GM18520 (cell line): ENCODE results near the gene AJM1.
"Not testable (repeated sequence)": the region's sequence is repeated elsewhere in the genome, so short reads cannot be mapped to it uniquely, and the experiment has no call there.

ENCODE experiments used
- ATAC-seq: cut with Tn5 transposase; IDR thresholded peaks from one replicate; pipeline ENCODE4 v1.9.1; 2021; ENCODE audit not compliant: unreplicated experiment

Gene AJM1

GRCh38 chr9:136865768-136866103 lies 23.5 kb downstream of the AJM1 start:
- no peak for ATAC-seq

DNA sequence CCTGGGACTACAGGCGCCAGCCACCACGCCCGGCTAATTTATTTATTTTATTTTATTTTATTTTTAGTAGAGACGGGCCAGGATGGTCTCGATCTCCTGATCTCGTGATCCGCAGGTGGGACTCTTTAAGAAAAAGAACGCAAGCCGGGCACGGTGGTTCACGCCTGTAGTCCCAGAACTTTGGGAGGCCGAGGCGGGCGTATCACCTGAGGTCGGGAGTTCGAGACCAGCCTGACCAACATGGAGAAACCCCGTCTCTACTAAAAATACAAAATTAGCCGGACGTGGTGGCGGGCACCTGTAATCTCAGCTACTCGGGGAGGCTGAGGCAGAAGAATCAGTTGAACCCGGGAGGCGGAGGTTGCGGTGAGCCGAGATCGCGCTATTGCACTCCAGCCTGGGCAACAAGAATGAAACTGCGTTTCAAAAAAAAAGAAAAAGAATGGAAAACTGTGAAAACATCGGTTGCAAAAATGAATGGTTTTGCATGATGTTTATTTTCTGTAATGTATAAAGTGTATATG lies 24.7 kb downstream of the AJM1 start:
- ATAC-seq = not testable (repeated sequence)

GRCh38 chr9:136867480-136867879 lies 25.2 kb downstream of the AJM1 start:
- ATAC-seq = no peak

DNA sequence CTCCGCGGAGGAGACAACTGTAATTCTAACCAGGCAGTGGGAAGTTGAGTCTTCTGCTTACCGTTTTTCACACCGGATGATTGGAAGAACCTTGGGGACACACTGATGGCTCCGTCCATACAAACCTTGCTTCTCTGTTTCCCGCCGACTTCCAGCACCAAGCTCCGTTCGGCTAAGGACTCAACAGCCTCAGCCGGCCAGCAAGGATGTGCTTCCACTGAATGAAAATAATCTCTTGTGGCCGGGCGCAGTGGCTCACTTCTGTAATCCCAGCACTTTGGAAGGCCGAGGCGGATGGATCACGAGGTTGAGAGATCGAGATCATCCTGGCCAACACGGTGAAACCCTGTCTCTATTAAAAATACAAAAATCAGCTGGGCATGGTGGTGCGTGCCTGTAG lies 25.6 kb downstream of the AJM1 start:
- no peak for ATAC-seq

- ATAC-seq = no peak
These were observed 26.4 kb downstream of the AJM1 start for GRCh38 chr9:136868644-136869043.

- not testable (repeated sequence) for ATAC-seq
These were observed 27.3 kb downstream of the AJM1 start for GRCh38 chr9:136869611-136870010.

DNA sequence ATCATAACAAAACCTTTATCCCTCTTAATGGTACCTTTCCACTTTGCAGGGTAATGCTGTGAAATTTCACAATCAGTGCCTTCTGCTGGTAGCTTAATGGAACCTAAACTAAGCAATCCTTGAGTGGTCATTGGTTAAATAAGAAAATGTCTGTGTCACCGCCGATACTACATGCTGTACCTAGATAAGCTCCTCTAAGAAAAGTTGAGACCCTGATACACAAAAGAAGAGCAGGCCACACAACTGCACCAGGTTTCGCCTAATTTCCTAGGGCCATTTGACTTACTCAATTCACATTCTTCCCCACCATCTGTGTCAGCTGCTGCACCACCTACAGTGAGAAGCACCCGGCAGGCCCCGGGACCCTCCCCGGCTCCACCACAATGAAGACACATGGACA lies 32.9 kb downstream of the AJM1 start:
- no peak for ATAC-seq

DNA sequence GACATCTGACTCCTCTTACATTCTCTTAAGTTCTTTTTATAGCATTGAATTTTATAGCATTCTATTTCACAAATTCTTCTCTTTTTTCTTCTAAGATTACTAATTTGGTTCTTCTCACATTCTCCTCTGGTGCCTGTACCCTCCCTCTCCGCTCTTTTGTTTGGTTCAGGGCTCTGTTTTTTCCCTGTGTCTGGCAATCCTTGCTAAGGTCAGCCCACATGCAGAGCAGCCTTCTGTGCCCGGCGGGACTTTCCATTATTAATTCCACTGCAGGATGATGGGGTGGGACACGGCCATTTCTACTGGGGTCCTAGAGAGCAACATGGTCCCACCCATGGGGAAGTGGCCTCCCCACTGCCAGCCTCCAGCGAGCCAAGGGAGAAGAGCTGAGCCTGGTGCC lies 34.2 kb downstream of the AJM1 start:
- ATAC-seq = no peak

DNA sequence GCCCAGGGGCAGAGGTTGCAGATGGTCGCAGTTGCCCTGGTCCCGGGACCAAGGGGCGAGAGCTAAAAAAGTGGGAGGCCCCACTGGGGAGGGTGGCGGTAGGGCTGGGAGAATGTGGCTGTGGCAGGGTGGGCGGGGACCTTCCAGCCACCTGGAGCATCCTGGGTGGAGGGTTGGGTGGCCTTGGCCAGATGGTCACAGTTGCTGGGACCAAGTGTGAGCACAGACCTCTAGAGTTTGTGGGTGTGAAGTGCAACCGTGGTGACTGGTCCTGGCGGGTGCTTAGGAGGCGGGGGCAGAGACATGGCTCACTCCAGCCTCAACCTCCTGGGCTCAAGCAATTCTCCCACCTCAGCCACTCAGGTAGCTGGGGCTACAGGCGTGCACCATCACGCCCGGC lies 38.4 kb downstream of the AJM1 start:
- no peak for ATAC-seq

DNA sequence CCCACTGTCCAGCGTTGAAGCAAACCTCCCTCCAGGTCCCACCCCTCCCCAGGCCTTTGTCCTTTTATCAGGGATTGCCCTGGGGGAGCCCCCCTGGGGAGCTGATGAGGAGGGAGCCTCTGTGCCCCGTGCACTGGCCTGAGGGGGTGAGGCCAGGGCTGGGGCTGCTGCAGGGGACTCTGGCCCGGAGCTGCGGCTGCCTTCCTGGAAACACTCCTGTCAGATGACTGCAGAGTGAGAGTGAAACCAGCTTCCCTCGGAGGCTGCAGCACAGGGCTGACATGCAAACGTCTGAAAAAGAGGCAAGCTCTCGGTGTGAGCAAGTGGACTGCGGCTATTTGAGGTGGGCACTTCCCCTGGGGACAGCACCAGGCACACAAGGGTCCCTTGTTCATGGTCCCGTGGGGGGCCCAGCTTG lies 39.4 kb downstream of the AJM1 start:
- no peak for ATAC-seq

GRCh38 chr9:136882109-136882946 lies 40.0 kb downstream of the AJM1 start:
- no peak for ATAC-seq

- not testable (repeated sequence) for ATAC-seq
These were observed 40.6 kb downstream of the AJM1 start for GRCh38 chr9:136882947-136883283.

DNA sequence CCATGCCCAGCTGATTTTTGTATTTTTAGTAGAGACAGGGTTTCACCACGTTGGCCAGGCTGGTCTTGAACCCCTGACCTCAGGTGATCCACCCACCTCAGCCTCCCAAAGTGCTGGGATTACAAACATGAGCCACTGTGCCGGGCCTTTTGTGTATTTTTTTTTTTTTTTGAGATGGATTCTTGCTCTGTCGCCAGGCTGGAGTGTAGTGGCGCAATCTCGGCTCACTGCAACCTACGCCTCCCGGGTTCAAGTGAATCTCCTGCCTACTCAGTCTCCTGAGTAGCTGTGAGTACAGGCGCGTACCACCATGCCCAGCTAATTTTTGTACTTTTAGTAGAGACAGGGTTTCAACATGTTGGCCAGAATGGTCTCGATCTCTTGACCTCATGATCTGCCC lies 41.4 kb downstream of the AJM1 start:
- ATAC-seq = not testable (repeated sequence)

DNA sequence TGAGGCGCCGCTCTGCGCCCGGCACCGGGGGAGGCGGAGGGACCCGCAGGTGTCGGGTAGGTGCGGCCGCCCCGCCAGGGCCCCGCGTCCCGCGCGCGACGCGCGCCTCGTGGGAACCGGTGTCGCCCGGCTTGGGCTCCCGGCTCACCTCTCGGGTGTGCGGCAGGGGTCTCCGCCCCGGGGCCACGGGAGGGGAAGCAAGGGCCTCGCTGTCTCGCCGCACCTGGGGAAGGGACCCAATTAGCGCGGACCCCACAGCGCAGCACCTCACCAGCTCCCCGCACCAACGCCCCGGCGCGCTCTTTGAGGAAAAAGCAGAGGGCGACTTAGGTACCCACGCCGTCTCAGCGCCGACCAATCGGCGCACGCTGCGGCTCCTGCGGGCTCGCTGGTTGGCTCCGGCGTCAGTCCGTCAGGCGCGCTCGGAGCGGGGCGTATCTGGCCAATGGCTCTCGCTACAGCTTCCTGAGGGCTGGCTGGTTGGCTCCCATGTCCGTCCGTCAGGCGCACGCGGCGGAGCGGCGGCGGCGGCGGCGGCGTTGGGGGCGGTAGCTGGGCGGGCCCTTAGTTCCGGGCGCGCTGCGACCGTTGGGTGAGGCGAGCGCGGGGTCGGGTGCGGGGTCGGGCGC lies 43.8 kb downstream of the AJM1 start, which contains the start of gene TRAF2:
Gene TRAF2, plus strand, starts transcription at position 567 of the 629 bp plus-strand sequence. CDS start 12,225 bp downstream, outside the sequence.
- ATAC-seq = peak; percentile 80

- ATAC-seq = peak; percentile 15
These were observed 44.6 kb downstream of the AJM1 start for GRCh38 chr9:136886610-136887597.

GRCh38 chr9:136888454-136888853 lies 46.2 kb downstream of the AJM1 start:
- no peak for ATAC-seq

DNA sequence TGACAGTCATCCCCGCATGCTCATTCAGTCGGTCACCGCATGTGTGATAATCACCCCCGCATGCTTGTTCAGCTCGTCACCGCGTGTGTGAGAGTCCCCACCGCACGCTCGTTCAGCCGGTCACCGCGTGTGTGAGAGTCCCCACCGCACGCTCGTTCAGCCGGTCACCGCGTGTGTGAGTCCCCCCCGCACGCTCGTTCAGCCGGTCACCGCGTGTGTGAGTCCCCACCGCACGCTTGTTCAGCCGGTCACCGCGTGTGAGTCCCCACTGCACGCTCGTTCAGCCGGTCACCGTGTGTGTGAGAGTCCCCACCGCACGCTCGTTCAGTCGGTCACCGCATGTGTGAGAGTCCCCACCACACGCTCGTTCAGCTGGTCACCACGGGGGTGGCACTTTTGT lies 47.6 kb downstream of the AJM1 start:
- no peak for ATAC-seq

GRCh38 chr9:136890661-136891060 lies 48.4 kb downstream of the AJM1 start:
- no peak for ATAC-seq
